ENCODE measurements around the gene TMEM176B. TPM values are rescaled to one million over a fixed set of nuclear protein-coding genes. Genes with fewer than 3 reads are reported as not detected.

The TMEM176B gene
- total and polyA plus RNA-seq, 7 donors: 47.4 to 246 (median 52.3) TPM

DNA sequence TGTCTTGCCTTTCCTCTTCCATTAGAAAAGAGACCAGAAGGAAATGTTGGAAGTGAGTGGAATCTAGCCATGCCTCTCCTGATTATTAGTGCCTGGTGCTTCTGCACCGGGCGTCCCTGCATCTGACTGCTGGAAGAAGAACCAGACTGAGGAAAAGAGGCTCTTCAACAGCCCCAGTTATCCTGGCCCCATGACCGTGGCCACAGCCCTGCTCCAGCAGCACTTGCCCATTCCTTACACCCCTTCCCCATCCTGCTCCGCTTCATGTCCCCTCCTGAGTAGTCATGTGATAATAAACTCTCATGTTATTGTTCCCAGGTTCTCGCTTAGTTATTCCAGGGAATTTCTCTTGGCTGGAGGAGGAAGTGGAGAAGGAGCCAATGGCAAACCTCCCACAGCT lies 4.6 kb upstream of the TMEM176B start:
- Histone ChIP-seq H3K4me1 (peaks cover 0 to 16% (median 13%) of the 10 kb centered on the region in 4 donors), H3K36me3 (peaks cover 0 to 10% (median 0%) of the 10 kb centered on the region in 4 donors), H3K27me3 (peaks cover 12 to 35% (median 18%) of the 10 kb centered on the region in 3 donors), H3K9me3 (peaks cover 0 to 14% (median 10%) of the 10 kb centered on the region in 4 donors), H3K4me3 (no peak overlapping the region), H3K27ac (no peak overlapping the region)
- 90 to 94% methylated on average over 5 of the region's 5 CpGs for WGBS, 2 donors
- intact Hi-C loops (cut with DNase I): no loop called here
- TF ChIP-seq POLR2AphosphoS5 (IDR thresholded peaks at IDR 0.05) (no peak), EP300 (IDR thresholded peaks at IDR 0.05) (no peak), POLR2A (IDR thresholded peaks at IDR 0.05) (no peak)
- TF ChIP-seq, protein P1, sequence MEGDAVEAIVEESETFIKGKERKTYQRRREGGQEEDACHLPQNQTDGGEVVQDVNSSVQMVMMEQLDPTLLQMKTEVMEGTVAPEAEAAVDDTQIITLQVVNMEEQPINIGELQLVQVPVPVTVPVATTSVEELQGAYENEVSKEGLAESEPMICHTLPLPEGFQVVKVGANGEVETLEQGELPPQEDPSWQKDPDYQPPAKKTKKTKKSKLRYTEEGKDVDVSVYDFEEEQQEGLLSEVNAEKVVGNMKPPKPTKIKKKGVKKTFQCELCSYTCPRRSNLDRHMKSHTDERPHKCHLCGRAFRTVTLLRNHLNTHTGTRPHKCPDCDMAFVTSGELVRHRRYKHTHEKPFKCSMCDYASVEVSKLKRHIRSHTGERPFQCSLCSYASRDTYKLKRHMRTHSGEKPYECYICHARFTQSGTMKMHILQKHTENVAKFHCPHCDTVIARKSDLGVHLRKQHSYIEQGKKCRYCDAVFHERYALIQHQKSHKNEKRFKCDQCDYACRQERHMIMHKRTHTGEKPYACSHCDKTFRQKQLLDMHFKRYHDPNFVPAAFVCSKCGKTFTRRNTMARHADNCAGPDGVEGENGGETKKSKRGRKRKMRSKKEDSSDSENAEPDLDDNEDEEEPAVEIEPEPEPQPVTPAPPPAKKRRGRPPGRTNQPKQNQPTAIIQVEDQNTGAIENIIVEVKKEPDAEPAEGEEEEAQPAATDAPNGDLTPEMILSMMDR (IDR thresholded peaks at IDR 0.05): no peak
- DNase-seq: no peak

DNA sequence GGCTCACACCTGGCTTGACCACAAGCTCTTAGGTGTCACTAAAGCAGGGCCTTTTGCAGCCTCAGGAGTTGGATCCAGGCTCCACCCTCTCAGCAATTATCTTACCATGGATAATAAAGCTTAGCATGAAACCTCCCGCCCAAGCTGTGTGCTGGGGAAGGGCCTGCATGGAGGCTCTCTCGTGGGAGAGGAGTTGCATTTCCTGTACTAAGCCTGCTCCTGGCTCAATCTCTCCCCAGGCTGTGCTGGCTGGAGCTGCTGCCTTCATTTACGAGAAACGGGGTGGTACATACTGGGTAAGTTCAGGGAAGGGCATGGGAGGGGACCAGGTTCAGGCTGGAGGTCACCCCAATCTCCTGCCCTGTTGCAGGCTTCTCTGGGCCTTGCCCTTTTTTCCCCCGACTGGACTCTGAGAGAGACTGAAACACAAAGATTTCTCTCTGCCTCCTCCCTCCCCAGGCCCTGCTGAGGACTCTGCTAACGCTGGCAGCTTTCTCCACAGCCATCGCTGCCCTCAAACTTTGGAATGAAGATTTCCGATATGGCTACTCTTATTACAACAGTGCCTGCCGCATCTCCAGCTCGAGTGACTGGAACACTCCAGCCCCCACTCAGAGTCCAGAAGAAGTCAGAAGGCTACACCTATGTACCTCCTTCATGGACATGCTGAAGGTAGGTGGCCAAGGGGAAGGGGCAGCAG lies 3.1 kb upstream of the TMEM176B start:
- H3K4me3 ChIP-seq: no peak overlapping the region
- H3K27ac ChIP-seq: no peak overlapping the region
- peaks cover 0 to 14% (median 10%) of the 10 kb centered on the region in 4 donors for H3K9me3 ChIP-seq
- WGBS, 2 donors: 52 to 66% methylated on average over 10 of the region's 10 CpGs
- intact Hi-C loops (cut with DNase I): no loop called here
- H3K36me3 ChIP-seq: peaks cover 0 to 10% (median 0%) of the 10 kb centered on the region in 4 donors
- H3K27me3 ChIP-seq: peaks cover 16 to 49% (median 22%) of the 10 kb centered on the region in 3 donors
- H3K4me1 ChIP-seq: peaks cover 0 to 17% (median 15%) of the 10 kb centered on the region in 4 donors
- TF ChIP-seq POLR2A (IDR thresholded peaks at IDR 0.05): no peak
- TF ChIP-seq EP300 (IDR thresholded peaks at IDR 0.05): no peak
- TF ChIP-seq, protein P1 (IDR thresholded peaks at IDR 0.05): no peak
- TF ChIP-seq POLR2AphosphoS5 (IDR thresholded peaks at IDR 0.05): no peak
- DNase-seq: no peak

DNA sequence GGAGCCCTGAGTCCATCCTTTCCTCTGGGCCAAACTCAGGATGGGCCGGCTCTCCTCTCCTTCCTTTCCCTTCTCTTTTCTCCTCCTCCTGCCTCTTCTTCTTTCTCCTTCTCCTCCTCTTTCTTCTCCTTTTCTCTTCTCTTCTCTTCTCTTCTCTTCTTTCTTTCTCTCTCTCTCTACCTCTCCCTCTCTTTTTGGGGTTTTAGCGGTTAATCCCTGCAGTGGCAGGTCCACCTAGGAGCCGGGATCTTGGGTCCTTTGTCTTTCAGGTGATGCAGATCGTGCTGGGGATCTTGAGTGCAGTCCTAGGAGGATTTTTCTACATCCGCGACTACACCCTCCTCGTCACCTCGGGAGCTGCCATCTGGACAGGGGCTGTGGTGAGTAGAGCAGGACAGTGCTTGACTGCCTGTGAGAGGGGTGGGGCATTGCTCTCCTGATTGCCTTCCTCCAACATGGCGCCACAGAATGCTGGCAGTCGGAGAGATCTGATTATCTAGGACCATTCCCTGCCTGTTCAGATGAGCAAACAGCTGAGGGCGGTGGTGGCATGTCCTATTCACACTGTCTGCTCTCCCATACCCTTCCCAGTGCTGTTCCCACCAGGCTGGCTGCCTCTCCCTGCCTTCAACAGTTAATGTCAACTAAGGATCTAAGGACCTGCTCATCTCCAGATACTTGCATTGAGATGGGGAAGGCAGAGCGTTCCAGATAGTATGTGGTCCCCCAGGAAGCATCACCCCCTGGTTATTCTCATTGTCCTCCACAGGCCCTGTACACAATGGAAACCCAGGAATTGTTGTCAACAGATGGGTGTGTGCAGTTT lies 2.0 kb upstream of the TMEM176B start:
- WGBS, 2 donors: 79 to 80% methylated on average over 12 of the region's 12 CpGs
- H3K9me3 ChIP-seq: peaks cover 0 to 14% (median 10%) of the 10 kb centered on the region in 4 donors
- no peak for TF ChIP-seq EP300 (IDR thresholded peaks at IDR 0.05)
- TF ChIP-seq, protein P1 (IDR thresholded peaks at IDR 0.05): no peak
- no peak for TF ChIP-seq POLR2AphosphoS5 (IDR thresholded peaks at IDR 0.05)
- TF ChIP-seq POLR2A (IDR thresholded peaks at IDR 0.05): no peak
- peaks cover 0 to 17% (median 15%) of the 10 kb centered on the region in 4 donors for H3K4me1 ChIP-seq
- peak overlapping the region in 3 of 4 donors; percentile 56 to 74 (median 66) for H3K27ac ChIP-seq
- intact Hi-C loops (cut with DNase I): no loop called here
- no peak for DNase-seq
- H3K36me3 ChIP-seq: peaks cover 0 to 10% (median 0%) of the 10 kb centered on the region in 4 donors
- peak overlapping the region in 3 of 4 donors; percentile 41 to 59 (median 53) for H3K4me3 ChIP-seq
- peaks cover 16 to 49% (median 22%) of the 10 kb centered on the region in 3 donors for H3K27me3 ChIP-seq

DNA sequence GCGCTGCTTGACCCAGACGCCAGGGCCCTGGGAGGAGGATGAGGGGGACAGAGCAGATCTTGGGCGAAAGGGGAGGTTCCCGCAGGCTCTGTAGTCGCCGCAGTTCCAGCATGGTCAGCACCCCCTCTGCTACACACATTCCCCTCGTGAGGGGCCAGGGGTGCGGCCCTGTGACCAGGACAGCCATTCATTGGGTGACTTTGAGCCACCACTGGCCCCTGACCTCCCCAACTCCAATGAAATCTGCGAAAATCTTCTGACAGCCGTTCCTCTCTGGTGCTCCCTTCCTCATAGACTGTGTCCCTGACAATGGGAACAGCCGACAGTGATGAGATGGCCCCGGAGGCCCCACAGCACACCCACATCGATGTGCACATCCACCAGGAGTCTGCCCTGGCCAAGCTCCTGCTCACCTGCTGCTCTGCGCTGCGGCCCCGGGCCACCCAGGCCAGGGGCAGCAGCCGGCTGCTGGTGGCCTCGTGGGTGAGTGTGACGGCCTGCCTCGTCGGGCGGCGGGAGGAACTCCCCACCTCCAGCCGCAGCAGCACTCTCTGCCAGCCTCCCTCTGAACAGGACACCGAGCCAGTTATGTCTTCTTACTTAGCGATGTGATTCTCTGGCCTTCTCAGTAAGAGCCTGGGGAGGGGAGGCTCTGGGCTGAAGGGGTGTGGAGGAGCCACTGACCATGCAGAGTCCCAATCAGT lies 1.2 kb upstream of the TMEM176B start:
- peaks cover 0 to 10% (median 0%) of the 10 kb centered on the region in 4 donors for H3K36me3 ChIP-seq
- H3K27me3 ChIP-seq: peaks cover 16 to 49% (median 22%) of the 10 kb centered on the region in 3 donors
- H3K9me3 ChIP-seq: peaks cover 0 to 10% (median 8%) of the 10 kb centered on the region in 4 donors
- peaks cover 0 to 17% (median 15%) of the 10 kb centered on the region in 4 donors for H3K4me1 ChIP-seq
- no peak for DNase-seq
- H3K4me3 ChIP-seq: peak overlapping the region; percentile 41 to 59 (median 47)
- H3K27ac ChIP-seq: peak overlapping the region; percentile 56 to 74 (median 66)
- no peak for TF ChIP-seq EP300 (IDR thresholded peaks at IDR 0.05)
- TF ChIP-seq, protein P1 (IDR thresholded peaks at IDR 0.05): no peak
- TF ChIP-seq POLR2AphosphoS5 (IDR thresholded peaks at IDR 0.05): no peak
- TF ChIP-seq POLR2A (IDR thresholded peaks at IDR 0.05): no peak
- intact Hi-C loops (cut with DNase I): no loop called here
- 30 to 37% methylated on average over 26 of the region's 26 CpGs for WGBS, 2 donors
